Neural crest cell (in vitro differentiated cells): Measurements from ENCODE around the gene FAM219A. TPM values are rescaled to one million over a fixed set of nuclear protein-coding genes. Genes with fewer than 3 reads are reported as not detected.

Experiments
- DNase-seq: peaks from one replicate; pipeline ENCODE4 v3.0.0; 2021; ENCODE audit warnings: low read depth, mixed read lengths, low spot score
- H3K27ac Mint-ChIP-seq: one replicate; pipeline ENCODE4 v1.8.0; 2021; ENCODE audit warnings: mild to moderate bottlenecking, mixed read lengths; ENCODE audit not compliant: unreplicated experiment
- H3K27me3 Mint-ChIP-seq: 2 replicates; pipeline ENCODE4 v1.8.0; 2021; ENCODE audit warnings: low read depth, mild to moderate bottlenecking, mixed read lengths
- H3K36me3 Mint-ChIP-seq: 2 replicates; pipeline ENCODE4 v1.8.0; 2021; ENCODE audit warnings: low read depth, mild to moderate bottlenecking, mixed read lengths
- H3K4me1 Mint-ChIP-seq: 2 replicates; pipeline ENCODE4 v1.8.0; 2021; ENCODE audit warnings: mixed read lengths
- H3K4me3 Mint-ChIP-seq: one replicate; pipeline ENCODE4 v1.8.0; 2021; ENCODE audit warnings: mild to moderate bottlenecking, mixed read lengths
- H3K9me3 Mint-ChIP-seq: 2 replicates; pipeline ENCODE4 v1.8.0; 2021; ENCODE audit warnings: mixed read lengths
- CTCF ChIP-seq: fragments of 200-600 bp; sonication (generic); conservative IDR thresholded peaks from 2 replicates; pipeline ENCODE4 v1.5.0; 2021; ENCODE audit warnings: antibody characterized with exemption, mild to moderate bottlenecking
- total RNA-seq: library from RNA; stranded (reverse); gene quantifications from 2 replicates; pipeline ENCODE4 v1.2.1, GENCODE V29; 2021

The FAM219A gene
- total RNA-seq, 1 donor from 2014 or later: 20.9 TPM

DNA sequence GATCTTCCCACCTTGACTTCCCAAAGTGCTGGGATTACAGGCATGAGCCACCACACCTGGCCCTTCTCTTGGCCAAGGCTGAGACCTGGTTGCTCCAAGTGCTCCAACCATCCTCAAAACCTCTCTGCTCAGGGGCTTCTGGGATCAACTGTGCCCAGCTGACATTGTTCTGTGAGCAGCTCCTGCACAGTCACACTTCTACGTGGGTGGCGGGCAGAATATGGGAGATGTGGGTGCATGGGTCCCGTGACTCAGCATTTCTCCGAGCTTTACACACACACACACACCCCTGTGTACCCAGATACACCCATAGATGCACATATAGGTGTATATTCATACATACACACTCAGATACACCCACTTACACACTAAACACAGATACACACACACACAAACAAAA lies 71.1 kb downstream of the FAM219A start:
- no peaks in the 10 kb centered on the region for H3K36me3 Mint-ChIP-seq
- no peaks in the 10 kb centered on the region for H3K4me1 Mint-ChIP-seq
- no peak for DNase-seq
- H3K27me3 Mint-ChIP-seq: peaks cover 56% of the 10 kb centered on the region
- H3K27ac Mint-ChIP-seq: no peak overlapping the region
- TF ChIP-seq CTCF: no peak
- H3K9me3 Mint-ChIP-seq: no peaks in the 10 kb centered on the region
- no peak overlapping the region for H3K4me3 Mint-ChIP-seq

- Mint-ChIP-seq H3K4me3 (no peak overlapping the region), H3K27ac (no peak overlapping the region), H3K36me3 (no peaks in the 10 kb centered on the region), H3K27me3 (peaks cover 56% of the 10 kb centered on the region), H3K9me3 (no peaks in the 10 kb centered on the region), H3K4me1 (no peaks in the 10 kb centered on the region)
- no peak for TF ChIP-seq CTCF
- DNase-seq: no peak
These were observed 71.7 kb downstream of the FAM219A start for GRCh38 chr9:34386656-34387055.

GRCh38 chr9:34385561-34386230 lies 72.7 kb downstream of the FAM219A start:
- no peaks in the 10 kb centered on the region for H3K9me3 Mint-ChIP-seq
- TF ChIP-seq CTCF: no peak
- no peaks in the 10 kb centered on the region for H3K36me3 Mint-ChIP-seq
- no peaks in the 10 kb centered on the region for H3K4me1 Mint-ChIP-seq
- H3K27ac Mint-ChIP-seq: no peak overlapping the region
- DNase-seq: no peak
- H3K27me3 Mint-ChIP-seq: peaks cover 56% of the 10 kb centered on the region
- no peak overlapping the region for H3K4me3 Mint-ChIP-seq

- TF ChIP-seq CTCF: no peak
These were observed 73.8 kb downstream of the FAM219A start for GRCh38 chr9:34384368-34385165.

DNA sequence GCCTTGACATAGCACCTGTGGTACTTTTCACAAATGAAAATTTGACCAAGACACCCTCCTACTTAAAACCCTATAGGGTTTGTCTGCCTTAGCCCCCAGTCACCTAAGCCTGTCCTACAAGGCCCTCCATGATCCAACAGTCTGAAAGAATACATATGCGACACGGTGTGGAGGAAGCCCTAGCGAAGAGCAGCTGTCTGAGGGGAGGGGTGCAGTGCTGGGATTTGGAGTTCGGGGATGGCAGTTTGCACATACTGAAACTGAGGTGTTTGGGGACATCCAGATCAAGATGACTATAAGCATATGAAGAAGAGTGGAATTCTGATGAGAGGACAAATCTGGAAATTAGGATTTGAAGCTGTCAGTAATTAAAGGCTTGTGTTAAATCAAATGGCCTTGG lies 74.5 kb downstream of the FAM219A start:
- Mint-ChIP-seq H3K4me3 (no peak overlapping the region), H3K27me3 (peaks cover 67% of the 10 kb centered on the region), H3K27ac (no peak overlapping the region), H3K4me1 (peaks cover 15% of the 10 kb centered on the region), H3K9me3 (no peaks in the 10 kb centered on the region), H3K36me3 (no peaks in the 10 kb centered on the region)
- TF ChIP-seq CTCF: no peak
- DNase-seq: no peak

More at GRCh38 chr9:34384368-34385165, 73.8 kb downstream of the FAM219A start:
- Mint-ChIP-seq H3K36me3 (no peaks in the 10 kb centered on the region), H3K9me3 (no peaks in the 10 kb centered on the region), H3K27ac (no peak overlapping the region), H3K27me3 (peaks cover 65% of the 10 kb centered on the region), H3K4me1 (peaks cover 9% of the 10 kb centered on the region), H3K4me3 (no peak overlapping the region)
- no peak for DNase-seq
